ENCODE measurements around the gene IRS4. TPM values are rescaled to one million over a fixed set of nuclear protein-coding genes. Genes with fewer than 3 reads are reported as not detected.

IRS4 gene
- polyA plus RNA-seq (2013, experiment 1 of 2) = not detected
- polyA plus RNA-seq (2013, experiment 2 of 2) = not detected

DNA sequence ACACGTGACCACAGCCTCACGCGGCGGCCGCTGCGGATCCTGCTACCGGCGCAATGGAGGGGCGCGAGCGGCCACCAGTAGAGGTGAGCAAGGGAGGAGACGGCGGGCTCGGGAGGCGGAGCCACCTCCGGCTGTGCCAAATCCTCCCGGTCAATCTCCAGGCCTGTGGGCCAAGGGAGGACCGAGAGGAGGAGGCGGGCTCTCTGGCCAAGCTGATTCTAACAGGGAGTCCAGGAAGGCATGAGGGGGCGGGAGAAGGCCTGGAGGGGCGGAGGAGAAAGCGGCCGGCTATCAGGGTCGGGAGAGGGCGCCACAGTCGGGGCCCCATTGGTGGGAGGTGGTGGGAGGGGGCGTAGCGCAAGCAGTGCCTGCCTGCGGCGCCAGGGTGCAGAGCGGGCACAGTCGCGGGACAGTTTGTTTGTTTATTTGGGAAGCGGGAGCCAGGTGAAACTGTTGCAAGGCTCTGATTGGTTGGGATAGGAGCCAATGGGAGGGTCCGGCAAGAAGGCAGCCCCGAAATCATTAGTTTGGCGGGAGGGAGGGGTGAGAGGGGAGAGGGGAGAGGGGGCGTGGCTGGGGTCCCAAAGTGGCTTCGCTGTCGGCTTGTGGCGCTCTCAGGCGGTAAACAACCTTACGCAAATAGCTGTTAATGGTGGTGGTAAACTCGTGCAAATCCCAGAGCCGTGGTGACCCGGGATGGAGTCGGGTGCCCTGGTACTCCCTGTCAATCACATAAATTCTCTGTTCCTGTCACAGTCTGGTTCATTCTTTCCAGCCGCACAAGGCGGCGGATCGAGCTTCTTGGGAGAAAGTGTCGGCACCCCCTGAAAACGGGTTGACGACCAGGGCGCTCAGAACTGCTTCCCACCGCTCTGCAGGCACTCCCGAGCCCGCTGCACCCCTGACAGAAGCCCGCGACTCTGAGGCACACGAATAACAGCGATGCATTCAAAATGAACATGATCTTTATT is at the start of gene IRS4:
Gene IRS4, minus strand, starts transcription at position 55 of the 971 bp plus-strand sequence.
- Histone ChIP-seq H3K27ac (ENCODE audit: low read length, poor library complexity, severe bottlenecking) (no peak within 1 kb of the TSS), H4K91ac (ENCODE audit: low read length) (no peak within 1 kb of the TSS), H3K79me1 (replicated peaks; ENCODE audit: low read length, poor library complexity, severe bottlenecking) (no peaks in the 10 kb centered on the region), H2AK5ac (ENCODE audit: low read length, severe bottlenecking) (no peak within 1 kb of the TSS), H3K27me3 (ENCODE audit: control insufficient read depth in 1 of 2, insufficient read depth in 1 of 2, low read length in 2 of 2) (peaks cover 54 to 72% of the 10 kb centered on the region in 2 experiments), H2AFZ (ENCODE audit: low read depth, low read length) (peak within 1 kb of the TSS; percentile 51), H3K9ac (ENCODE audit: low read length) (no peak within 1 kb of the TSS), H3K18ac (ENCODE audit: low read depth in 1 of 2, low read length in 2 of 2) (no peak within 1 kb of the TSS), H2BK12ac (ENCODE audit: low read length in 2 of 2) (no peak within 1 kb of the TSS), H2BK5ac (ENCODE audit: low read depth, low read length, poor library complexity, severe bottlenecking) (no peak within 1 kb of the TSS), H4K8ac (ENCODE audit: low read length) (no peak within 1 kb of the TSS), H3K14ac (ENCODE audit: low read length in 2 of 2) (no peak within 1 kb of the TSS), H3K9me3 (ENCODE audit: control insufficient read depth, low read length) (peaks cover 2% of the 10 kb centered on the region), H3K36me3 (ENCODE audit: control insufficient read depth in 1 of 2, insufficient read depth in 2 of 2, low read depth in 1 of 2, low read length in 2 of 2) (no peaks in the 10 kb centered on the region), H3K4me2 (ENCODE audit: low read length, poor library complexity, severe bottlenecking) (peak within 1 kb of the TSS; percentile 78), H3K4me1 (ENCODE audit: control insufficient read depth, insufficient read depth, low read depth, low read length) (peaks cover 15% of the 10 kb centered on the region), H3K4me3 (ENCODE audit: insufficient read depth in 1 of 2, low read depth in 1 of 2, low read length in 2 of 2) (peak within 1 kb of the TSS; percentile 44 to 53), H2BK120ac (ENCODE audit: low read depth, low read length) (no peak within 1 kb of the TSS), H3K4ac (ENCODE audit: low read depth in 1 of 2, low read length in 2 of 2) (no peak within 1 kb of the TSS), H2BK15ac (ENCODE audit: low read depth, poor library complexity, severe bottlenecking) (no peak within 1 kb of the TSS), H3K23ac (ENCODE audit: low read length in 2 of 2) (no peak within 1 kb of the TSS)
- DNase-seq = peak; percentile 11
- 1% methylated on average over 44 of the region's 62 CpGs for WGBS

DNA sequence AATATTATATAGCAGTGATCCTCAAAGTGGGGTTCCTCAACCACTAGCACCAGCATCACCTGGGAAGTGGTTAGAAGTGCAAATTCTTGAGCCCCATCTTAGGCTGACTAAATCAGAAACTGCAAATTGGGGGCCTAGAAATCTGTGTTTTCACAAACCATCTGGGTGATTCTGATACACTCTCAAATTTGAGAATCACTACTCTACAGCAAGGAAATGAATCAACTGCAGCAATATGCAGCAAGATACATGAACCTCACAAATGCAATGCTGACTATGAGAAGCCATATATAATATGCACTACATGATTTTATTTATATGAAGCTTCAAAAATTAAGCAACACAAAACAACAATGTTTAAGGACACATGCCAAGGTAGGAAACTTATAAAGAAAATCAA is 36.2 kb upstream of the IRS4 start:
- no peaks in the 10 kb centered on the region for H3K9me3 ChIP-seq (ENCODE audit: control insufficient read depth, low read length)
- H3K14ac ChIP-seq (ENCODE audit: low read length in 2 of 2) = no peak overlapping the region
- no peak overlapping the region for H2BK12ac ChIP-seq (ENCODE audit: low read length in 2 of 2)
- no peak overlapping the region for H2BK120ac ChIP-seq (ENCODE audit: low read depth, low read length)
- no peaks in the 10 kb centered on the region for H3K27me3 ChIP-seq (ENCODE audit: control insufficient read depth in 1 of 2, insufficient read depth in 1 of 2, low read length in 2 of 2)
- no peak overlapping the region for H3K18ac ChIP-seq (ENCODE audit: low read depth in 1 of 2, low read length in 2 of 2)
- no peak overlapping the region for H3K4me3 ChIP-seq (ENCODE audit: insufficient read depth in 1 of 2, low read depth in 1 of 2, low read length in 2 of 2)
- H3K23ac ChIP-seq (ENCODE audit: low read length in 2 of 2) = no peak overlapping the region
- H3K79me1 ChIP-seq (replicated peaks; ENCODE audit: low read length, poor library complexity, severe bottlenecking) = no peaks in the 10 kb centered on the region
- H3K27ac ChIP-seq (ENCODE audit: low read length, poor library complexity, severe bottlenecking) = no peak overlapping the region
- no peaks in the 10 kb centered on the region for H3K4me1 ChIP-seq (ENCODE audit: control insufficient read depth, insufficient read depth, low read depth, low read length)
- no peaks in the 10 kb centered on the region for H3K36me3 ChIP-seq (ENCODE audit: control insufficient read depth in 1 of 2, insufficient read depth in 2 of 2, low read depth in 1 of 2, low read length in 2 of 2)
- H2AFZ ChIP-seq (ENCODE audit: low read depth, low read length) = no peak overlapping the region
- no peak overlapping the region for H4K8ac ChIP-seq (ENCODE audit: low read length)
- no peak overlapping the region for H3K4ac ChIP-seq (ENCODE audit: low read depth in 1 of 2, low read length in 2 of 2)
- H2BK5ac ChIP-seq (ENCODE audit: low read depth, low read length, poor library complexity, severe bottlenecking) = no peak overlapping the region
- no peak overlapping the region for H2BK15ac ChIP-seq (ENCODE audit: low read depth, poor library complexity, severe bottlenecking)
- H3K4me2 ChIP-seq (ENCODE audit: low read length, poor library complexity, severe bottlenecking) = no peak overlapping the region
- H2AK5ac ChIP-seq (ENCODE audit: low read length, severe bottlenecking) = no peak overlapping the region
- no peak overlapping the region for H4K91ac ChIP-seq (ENCODE audit: low read length)
- no peak overlapping the region for H3K9ac ChIP-seq (ENCODE audit: low read length)
- DNase-seq = no peak

DNA sequence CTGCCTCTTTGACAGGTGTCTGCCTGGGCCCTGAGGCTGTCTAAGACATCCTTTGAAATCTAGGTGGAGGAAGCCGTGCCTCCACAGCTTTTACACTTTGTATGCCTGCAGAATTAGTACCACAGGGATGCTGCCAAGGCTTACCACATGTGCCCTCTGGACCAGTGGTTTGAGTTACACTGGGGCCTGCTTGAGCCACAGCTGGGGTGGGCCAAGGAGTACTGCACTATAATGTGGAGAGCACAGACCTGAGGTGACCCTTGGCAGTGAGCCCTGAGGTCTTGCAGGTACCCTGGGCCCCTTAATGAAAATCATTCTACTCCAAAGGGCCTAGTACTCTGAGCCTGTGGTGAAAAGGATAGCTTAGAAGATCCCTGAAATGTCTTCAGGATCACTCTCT is 27.2 kb upstream of the IRS4 start:
- Histone ChIP-seq H2BK12ac (ENCODE audit: low read length in 2 of 2) (no peak overlapping the region), H2AK5ac (ENCODE audit: low read length, severe bottlenecking) (no peak overlapping the region), H2BK5ac (ENCODE audit: low read depth, low read length, poor library complexity, severe bottlenecking) (no peak overlapping the region), H3K9me3 (ENCODE audit: control insufficient read depth, low read length) (no peaks in the 10 kb centered on the region), H4K91ac (ENCODE audit: low read length) (no peak overlapping the region), H3K14ac (ENCODE audit: low read length in 2 of 2) (no peak overlapping the region), H3K4me1 (ENCODE audit: control insufficient read depth, insufficient read depth, low read depth, low read length) (no peaks in the 10 kb centered on the region), H3K27ac (ENCODE audit: low read length, poor library complexity, severe bottlenecking) (no peak overlapping the region), H3K36me3 (ENCODE audit: control insufficient read depth in 1 of 2, insufficient read depth in 2 of 2, low read depth in 1 of 2, low read length in 2 of 2) (no peaks in the 10 kb centered on the region), H4K8ac (ENCODE audit: low read length) (no peak overlapping the region), H3K4me3 (ENCODE audit: insufficient read depth in 1 of 2, low read depth in 1 of 2, low read length in 2 of 2) (no peak overlapping the region), H2BK120ac (ENCODE audit: low read depth, low read length) (no peak overlapping the region), H3K23ac (ENCODE audit: low read length in 2 of 2) (no peak overlapping the region), H3K4ac (ENCODE audit: low read depth in 1 of 2, low read length in 2 of 2) (no peak overlapping the region), H3K9ac (ENCODE audit: low read length) (no peak overlapping the region), H3K27me3 (ENCODE audit: control insufficient read depth in 1 of 2, insufficient read depth in 1 of 2, low read length in 2 of 2) (no peaks in the 10 kb centered on the region), H3K18ac (ENCODE audit: low read depth in 1 of 2, low read length in 2 of 2) (no peak overlapping the region), H3K79me1 (replicated peaks; ENCODE audit: low read length, poor library complexity, severe bottlenecking) (no peaks in the 10 kb centered on the region), H2AFZ (ENCODE audit: low read depth, low read length) (no peak overlapping the region), H3K4me2 (ENCODE audit: low read length, poor library complexity, severe bottlenecking) (no peak overlapping the region), H2BK15ac (ENCODE audit: low read depth, poor library complexity, severe bottlenecking) (no peak overlapping the region)
- 63% methylated on average over 1 of the region's 1 CpG for WGBS
- DNase-seq = no peak

DNA sequence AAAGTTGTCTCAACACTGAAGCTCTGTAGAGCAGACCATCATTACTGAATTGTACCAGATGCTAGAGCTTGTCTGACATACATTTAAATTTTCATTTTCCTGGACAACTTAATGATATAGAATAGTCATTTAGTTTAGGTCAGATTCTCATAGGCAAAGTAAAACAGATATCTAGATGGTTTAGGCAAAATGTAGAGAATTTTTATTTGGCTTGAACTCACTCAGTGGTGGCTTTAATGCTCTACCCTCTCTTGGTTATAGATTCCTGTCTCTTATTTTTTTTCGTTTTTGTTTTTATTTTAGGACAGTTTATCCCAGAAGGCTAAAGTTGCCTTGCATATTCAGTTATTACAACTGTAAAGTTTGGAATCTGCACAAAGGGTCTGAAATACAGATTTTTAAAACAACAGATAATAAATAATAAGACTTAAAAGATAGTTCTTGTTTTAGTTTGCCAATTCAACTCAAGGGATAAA is 4.0 kb upstream of the IRS4 start:
- no peak overlapping the region for H3K23ac ChIP-seq (ENCODE audit: low read length in 2 of 2)
- no peaks in the 10 kb centered on the region for H3K79me1 ChIP-seq (replicated peaks; ENCODE audit: low read length, poor library complexity, severe bottlenecking)
- H4K91ac ChIP-seq (ENCODE audit: low read length) = no peak overlapping the region
- WGBS = no CpG with 5 or more reads among the region's 1 CpG
- DNase-seq = no peak
- H3K36me3 ChIP-seq (ENCODE audit: control insufficient read depth in 1 of 2, insufficient read depth in 2 of 2, low read depth in 1 of 2, low read length in 2 of 2) = no peaks in the 10 kb centered on the region
- H3K4me3 ChIP-seq (ENCODE audit: insufficient read depth in 1 of 2, low read depth in 1 of 2, low read length in 2 of 2) = no peak overlapping the region
- no peak overlapping the region for H2BK5ac ChIP-seq (ENCODE audit: low read depth, low read length, poor library complexity, severe bottlenecking)
- no peak overlapping the region for H2AK5ac ChIP-seq (ENCODE audit: low read length, severe bottlenecking)
- no peak overlapping the region for H3K27ac ChIP-seq (ENCODE audit: low read length, poor library complexity, severe bottlenecking)
- H2BK15ac ChIP-seq (ENCODE audit: low read depth, poor library complexity, severe bottlenecking) = no peak overlapping the region
- H3K9ac ChIP-seq (ENCODE audit: low read length) = no peak overlapping the region
- no peak overlapping the region for H2BK12ac ChIP-seq (ENCODE audit: low read length in 2 of 2)
- H4K8ac ChIP-seq (ENCODE audit: low read length) = no peak overlapping the region
- H3K14ac ChIP-seq (ENCODE audit: low read length in 2 of 2) = no peak overlapping the region
- H3K4me2 ChIP-seq (ENCODE audit: low read length, poor library complexity, severe bottlenecking) = no peak overlapping the region
- no peak overlapping the region for H3K18ac ChIP-seq (ENCODE audit: low read depth in 1 of 2, low read length in 2 of 2)
- H2BK120ac ChIP-seq (ENCODE audit: low read depth, low read length) = no peak overlapping the region
- peaks cover under 1% of the 10 kb centered on the region for H3K9me3 ChIP-seq (ENCODE audit: control insufficient read depth, low read length)
- H3K27me3 ChIP-seq (ENCODE audit: control insufficient read depth in 1 of 2, insufficient read depth in 1 of 2, low read length in 2 of 2) = peaks cover 23 to 53% of the 10 kb centered on the region in 2 experiments
- H2AFZ ChIP-seq (ENCODE audit: low read depth, low read length) = no peak overlapping the region
- no peak overlapping the region for H3K4ac ChIP-seq (ENCODE audit: low read depth in 1 of 2, low read length in 2 of 2)
- H3K4me1 ChIP-seq (ENCODE audit: control insufficient read depth, insufficient read depth, low read depth, low read length) = peaks cover 11% of the 10 kb centered on the region

Measured in mesenchymal stem cell (in vitro differentiated cells and primary cell).